Measurements from ENCODE around the gene TRAPPC8. TPM values are rescaled to one million over a fixed set of nuclear protein-coding genes. Genes with fewer than 3 reads are reported as not detected.

TRAPPC8 gene
- total RNA-seq, 1 donor from 2014 or later, result 6.8 TPM

GRCh38 chr18:31892936-31893335 lies 50.0 kb downstream of the TRAPPC8 start:
- no peak for TF ChIP-seq CTCF (IDR thresholded peaks at IDR 0.05)
- DNase-seq (ENCODE audit: low spot score in 2 of 2), result no peak
- H3K4me3 ChIP-seq, result no peak overlapping the region
- no peaks in the 10 kb centered on the region for H3K4me1 ChIP-seq
- no peak overlapping the region for H3K27ac ChIP-seq
- H3K9me3 ChIP-seq, result no peaks in the 10 kb centered on the region
- H3K36me3 ChIP-seq, result peaks cover 15 to 54% of the 10 kb centered on the region in 2 donors
- H3K27me3 ChIP-seq, result no peaks in the 10 kb centered on the region
- intact Hi-C loops (cut with DNase I), result no loop called here

GRCh38 chr18:31891566-31891965 lies 51.4 kb downstream of the TRAPPC8 start:
- no peak for TF ChIP-seq CTCF (IDR thresholded peaks at IDR 0.05)
- Histone ChIP-seq H3K4me3 (no peak overlapping the region), H3K36me3 (peaks cover 21 to 52% of the 10 kb centered on the region in 2 donors), H3K4me1 (no peaks in the 10 kb centered on the region), H3K9me3 (no peaks in the 10 kb centered on the region), H3K27ac (no peak overlapping the region), H3K27me3 (no peaks in the 10 kb centered on the region)
- intact Hi-C loops (cut with DNase I), result no loop called here
- DNase-seq (ENCODE audit: low spot score in 2 of 2), result no peak

DNA sequence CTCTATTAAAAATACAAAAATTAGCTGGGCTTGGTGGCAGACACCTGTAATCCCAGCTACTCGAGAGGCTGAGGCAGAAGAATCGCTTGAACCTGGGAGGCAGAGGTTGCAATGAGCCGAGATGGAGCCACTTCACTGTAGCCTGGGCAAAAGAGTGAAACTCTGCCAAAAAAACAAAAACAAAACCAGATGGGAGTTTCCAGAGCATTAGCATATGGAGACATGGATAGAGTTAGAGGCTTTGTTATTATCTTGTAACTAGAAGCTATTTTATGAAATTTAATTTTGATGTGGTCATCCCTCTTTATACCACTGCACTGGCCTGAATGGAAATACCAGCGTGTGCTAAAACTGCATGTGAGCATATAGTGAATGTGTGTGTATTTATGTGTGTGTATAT lies 58.9 kb downstream of the TRAPPC8 start:
- DNase-seq (ENCODE audit: low spot score in 2 of 2), result no peak
- Histone ChIP-seq H3K4me3 (no peak overlapping the region), H3K9me3 (peaks cover 5 to 10% of the 10 kb centered on the region in 2 donors), H3K36me3 (peaks cover 18 to 64% of the 10 kb centered on the region in 2 donors), H3K27ac (no peak overlapping the region), H3K4me1 (no peaks in the 10 kb centered on the region), H3K27me3 (no peaks in the 10 kb centered on the region)
- TF ChIP-seq CTCF (IDR thresholded peaks at IDR 0.05), result no peak
- intact Hi-C loops (cut with DNase I), result no loop called here

DNA sequence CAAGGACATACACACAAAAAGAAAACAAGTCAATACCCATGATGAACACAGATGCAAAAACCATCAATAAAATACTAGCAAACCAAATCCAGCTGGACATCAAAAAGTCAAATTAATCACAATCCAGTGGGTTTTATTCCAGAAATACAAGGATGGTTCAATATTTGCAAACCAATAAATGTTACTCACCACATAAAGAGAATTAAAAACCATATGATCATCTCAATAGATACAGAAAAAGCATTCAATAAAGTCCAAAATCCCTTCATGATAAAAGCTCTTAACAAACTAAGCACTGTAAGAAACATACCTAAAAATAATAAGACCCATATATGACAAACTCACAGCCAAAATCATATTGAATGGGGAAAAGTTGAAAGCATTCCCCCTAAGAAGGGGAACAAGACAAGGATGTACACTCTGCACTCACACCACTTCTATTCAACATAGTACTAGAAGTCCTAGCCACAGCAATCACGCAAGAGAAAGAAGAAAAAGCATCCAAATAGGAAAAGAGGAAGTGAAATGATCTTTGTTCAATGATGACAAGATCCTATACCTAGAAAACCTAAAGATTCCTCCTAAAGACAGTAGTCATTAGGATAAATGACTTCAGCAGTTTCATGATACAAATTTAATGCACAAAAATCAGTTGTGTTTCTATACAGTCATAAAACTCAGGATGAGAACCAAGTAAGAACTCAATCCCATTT lies 62.6 kb downstream of the TRAPPC8 start:
- intact Hi-C loops (cut with DNase I), result no loop called here
- no peaks in the 10 kb centered on the region for H3K4me1 ChIP-seq
- no peak overlapping the region for H3K4me3 ChIP-seq
- peaks cover 5 to 10% of the 10 kb centered on the region in 2 donors for H3K9me3 ChIP-seq
- TF ChIP-seq CTCF (IDR thresholded peaks at IDR 0.05), result no peak
- DNase-seq (ENCODE audit: low spot score in 2 of 2), result no peak
- no peaks in the 10 kb centered on the region for H3K27me3 ChIP-seq
- no peak overlapping the region for H3K27ac ChIP-seq
- H3K36me3 ChIP-seq, result peaks cover 23 to 57% of the 10 kb centered on the region in 2 donors

DNA sequence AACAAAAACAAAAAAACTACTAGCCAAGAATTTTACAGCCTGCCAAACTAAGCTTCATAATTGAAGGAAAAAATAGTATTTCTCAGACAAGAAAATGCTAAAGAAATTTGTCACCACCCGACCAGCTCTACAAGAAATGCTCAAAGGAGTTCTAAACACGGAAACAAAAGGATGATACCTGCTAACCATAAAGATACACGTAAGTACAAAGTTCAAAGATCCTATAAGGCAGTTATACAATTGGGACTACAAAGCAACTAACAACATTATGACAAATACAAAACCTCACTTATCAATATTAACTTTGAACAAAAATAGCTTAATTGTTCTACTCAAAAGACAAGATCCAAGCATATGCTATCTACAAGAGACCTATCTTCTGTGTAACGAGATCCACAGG lies 64.6 kb downstream of the TRAPPC8 start:
- Histone ChIP-seq H3K27ac (no peak overlapping the region), H3K27me3 (no peaks in the 10 kb centered on the region), H3K4me1 (no peaks in the 10 kb centered on the region), H3K36me3 (peaks cover 26 to 56% of the 10 kb centered on the region in 2 donors), H3K4me3 (no peak overlapping the region), H3K9me3 (peaks cover 5 to 10% of the 10 kb centered on the region in 2 donors)
- intact Hi-C loops (cut with DNase I), result no loop called here
- DNase-seq (ENCODE audit: low spot score in 2 of 2), result no peak
- no peak for TF ChIP-seq CTCF (IDR thresholded peaks at IDR 0.05)

Data from ascending aorta (tissue), 2 donors.